Large intestine (tissue), 3 donors: ENCODE measurements around the gene TIMM29. TPM values are rescaled to one million over a fixed set of nuclear protein-coding genes. Genes with fewer than 3 reads are reported as not detected.

ENCODE experiments used
- DNase-seq, 2 donors: peaks; one replicate each; pipeline versions ENCODE4 v3.0.0 to v3.0.0-alpha.2; 2013
- H3K27ac ChIP-seq: one replicate; pipeline ENCODE4 v1.5.1; 2013; ENCODE audit warnings: low read length
- H3K27me3 ChIP-seq: 2 replicates; pipeline ENCODE4 v1.6.1; 2013; ENCODE audit warnings: low read length; ENCODE audit not compliant: control insufficient read depth, insufficient read depth
- H3K36me3 ChIP-seq: 2 replicates; pipeline ENCODE4 v1.6.1; 2013; ENCODE audit warnings: low read length; ENCODE audit not compliant: control insufficient read depth, insufficient read depth
- H3K4me1 ChIP-seq: one replicate; pipeline ENCODE4 v1.6.1; 2013; ENCODE audit warnings: low read length; ENCODE audit not compliant: control insufficient read depth, insufficient read depth
- H3K4me3 ChIP-seq: one replicate; pipeline ENCODE4 v1.5.1; 2013; ENCODE audit warnings: low read length
- H3K9me3 ChIP-seq: one replicate; pipeline ENCODE4 v1.6.1; 2013; ENCODE audit warnings: mild to moderate bottlenecking, low read depth, low read length, moderate library complexity; ENCODE audit not compliant: control insufficient read depth
- WGBS: methylation state at CpG from one replicate; pipeline ENCODE4 v1.1.5; 2013; ENCODE audit warnings: low lambda C conversion rate; ENCODE audit not compliant: insufficient coverage; 5-methylcytosine and 5-hydroxymethylcytosine counted together
- polyA plus RNA-seq: library from polyadenylated mRNA; unstranded; fragments of 120-200 nt; gene quantifications from one replicate; pipeline ENCODE4 v1.2.1, GENCODE V29; 2013

The TIMM29 gene
- polyA plus RNA-seq, 1 donor = 21.4 TPM

- 76% methylated on average over 3 of the region's 43 CpGs for WGBS
- Histone ChIP-seq H3K4me3 (no peak overlapping the region), H3K36me3 (peaks cover 80% of the 10 kb centered on the region), H3K27me3 (no peaks in the 10 kb centered on the region), H3K4me1 (no peaks in the 10 kb centered on the region), H3K27ac (no peak overlapping the region), H3K9me3 (no peaks in the 10 kb centered on the region)
- DNase-seq = no peak
Observed at GRCh38 chr19:10921199-10921909, 7.3 kb upstream of the TIMM29 start.

GRCh38 chr19:10921910-10922637 lies 6.5 kb upstream of the TIMM29 start:
- Histone ChIP-seq H3K4me1 (no peaks in the 10 kb centered on the region), H3K9me3 (no peaks in the 10 kb centered on the region), H3K27ac (no peak overlapping the region), H3K36me3 (peaks cover 75% of the 10 kb centered on the region), H3K4me3 (no peak overlapping the region), H3K27me3 (no peaks in the 10 kb centered on the region)
- WGBS = 100% methylated on average over 1 of the region's 33 CpGs
- DNase-seq = no peak

- Histone ChIP-seq H3K4me3 (no peak overlapping the region), H3K36me3 (peaks cover 77% of the 10 kb centered on the region)
- 80% methylated on average over 2 of the region's 13 CpGs for WGBS
Observed at GRCh38 chr19:10922638-10923014, 6.0 kb upstream of the TIMM29 start.

DNA sequence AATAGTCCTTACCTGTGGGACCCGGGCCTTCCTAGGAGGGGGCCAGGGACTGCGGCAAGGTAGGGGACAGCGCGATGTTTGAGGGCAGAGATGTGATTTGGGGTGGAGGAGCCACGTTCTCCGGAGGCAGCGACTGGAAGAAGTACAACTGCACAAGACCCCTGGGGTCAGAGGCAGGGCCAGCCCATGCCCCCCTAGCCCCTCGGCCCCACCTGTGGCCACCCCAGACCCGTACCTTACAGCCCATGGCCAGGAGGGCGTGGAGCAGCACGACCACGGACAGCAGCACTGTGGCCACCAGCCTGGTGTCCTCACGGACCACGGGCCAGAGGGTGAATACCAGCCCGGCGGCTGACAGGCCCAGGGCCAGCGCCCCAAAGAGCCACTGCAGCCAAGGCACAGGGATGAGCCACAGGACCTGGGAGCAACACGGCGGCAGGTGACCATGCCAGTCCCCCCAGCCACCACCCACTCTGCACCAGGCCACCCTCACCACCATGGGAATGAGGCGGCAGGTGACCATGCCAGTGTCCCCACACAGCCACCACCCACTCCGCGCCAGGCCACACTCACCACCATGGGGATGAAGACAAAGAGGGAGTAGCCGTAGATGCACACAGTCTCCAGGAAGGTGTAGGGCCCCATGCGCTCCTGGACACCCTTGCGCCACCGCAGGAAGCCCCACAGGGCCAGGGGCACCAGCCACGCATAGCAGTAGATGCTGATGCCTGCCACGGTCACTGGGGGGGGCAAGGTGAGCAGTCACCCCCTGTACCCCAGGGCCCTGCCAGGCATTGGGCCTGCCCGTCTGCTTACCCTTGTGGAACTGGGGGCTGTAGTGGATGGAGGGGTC lies 5.1 kb upstream of the TIMM29 start:
- H3K4me1 ChIP-seq = peaks cover 8% of the 10 kb centered on the region
- H3K27ac ChIP-seq = no peak overlapping the region
- H3K4me3 ChIP-seq = no peak overlapping the region
- peaks cover 71% of the 10 kb centered on the region for H3K36me3 ChIP-seq
- no CpG with 5 or more reads among the region's 29 CpGs for WGBS
- H3K9me3 ChIP-seq = no peaks in the 10 kb centered on the region
- DNase-seq = no peak
- H3K27me3 ChIP-seq = no peaks in the 10 kb centered on the region

More at GRCh38 chr19:10922638-10923014, 6.0 kb upstream of the TIMM29 start:
- no peaks in the 10 kb centered on the region for H3K27me3 ChIP-seq
- no peak for DNase-seq
- H3K9me3 ChIP-seq = no peaks in the 10 kb centered on the region
- H3K4me1 ChIP-seq = peaks cover 5% of the 10 kb centered on the region
- no peak overlapping the region for H3K27ac ChIP-seq

- peaks cover 60% of the 10 kb centered on the region for H3K36me3 ChIP-seq
- H3K4me1 ChIP-seq = peaks cover 9% of the 10 kb centered on the region
- H3K9me3 ChIP-seq = no peaks in the 10 kb centered on the region
- DNase-seq = no peak
- no peaks in the 10 kb centered on the region for H3K27me3 ChIP-seq
- 83% methylated on average over 1 of the region's 13 CpGs for WGBS
- H3K27ac ChIP-seq = no peak overlapping the region
- H3K4me3 ChIP-seq = no peak overlapping the region
Observed at GRCh38 chr19:10924597-10924996, 4.0 kb upstream of the TIMM29 start.

DNA sequence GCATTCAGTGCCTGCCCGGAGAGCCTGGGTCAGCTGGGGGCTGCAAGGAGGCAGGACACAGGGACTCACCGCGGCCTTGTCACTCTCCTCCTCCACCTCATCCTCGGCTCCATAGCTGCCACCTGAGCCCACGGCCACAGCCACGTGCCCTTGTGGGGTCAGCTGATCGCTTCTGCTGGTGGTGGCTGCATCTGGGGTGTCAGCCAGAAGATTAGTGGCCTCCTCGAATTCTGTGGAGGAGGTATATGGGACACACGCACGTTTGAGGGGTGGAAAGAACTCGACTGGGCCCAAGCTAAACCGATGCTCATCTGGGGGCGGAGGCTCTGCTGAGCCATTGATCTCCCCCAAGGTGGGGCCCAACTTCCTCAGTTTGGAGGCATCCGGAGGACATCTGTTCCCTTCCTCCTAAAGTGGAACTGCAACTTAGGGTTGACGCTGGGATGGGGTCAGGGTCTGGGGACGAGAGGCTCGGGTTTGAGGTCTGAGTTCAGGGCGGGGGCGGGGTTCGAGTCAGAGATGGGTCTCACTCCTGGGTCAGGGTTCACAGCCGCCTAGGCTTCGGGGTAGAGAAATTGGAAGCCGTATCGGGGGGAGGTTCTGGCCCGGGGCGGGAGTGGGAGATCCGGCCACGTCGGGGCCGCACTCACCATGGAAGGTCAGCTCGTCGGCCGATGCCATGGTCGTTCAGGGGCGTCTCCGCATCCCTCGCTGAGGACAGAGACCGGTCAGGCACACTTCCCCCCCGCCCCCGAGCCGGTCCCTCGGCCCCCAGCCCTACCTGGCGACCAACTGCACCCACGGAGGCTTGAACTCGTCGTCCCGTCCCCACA lies 665 bp upstream of the TIMM29 start:
- no peaks in the 10 kb centered on the region for H3K27me3 ChIP-seq
- peaks cover 34% of the 10 kb centered on the region for H3K36me3 ChIP-seq
- peaks cover 22% of the 10 kb centered on the region for H3K4me1 ChIP-seq
- no CpG with 5 or more reads among the region's 47 CpGs for WGBS
- no peaks in the 10 kb centered on the region for H3K9me3 ChIP-seq
- peak overlapping the region; percentile 86 for H3K4me3 ChIP-seq
- H3K27ac ChIP-seq = no peak overlapping the region
- peak in 1 of 2 donors; percentile 37 for DNase-seq

DNA sequence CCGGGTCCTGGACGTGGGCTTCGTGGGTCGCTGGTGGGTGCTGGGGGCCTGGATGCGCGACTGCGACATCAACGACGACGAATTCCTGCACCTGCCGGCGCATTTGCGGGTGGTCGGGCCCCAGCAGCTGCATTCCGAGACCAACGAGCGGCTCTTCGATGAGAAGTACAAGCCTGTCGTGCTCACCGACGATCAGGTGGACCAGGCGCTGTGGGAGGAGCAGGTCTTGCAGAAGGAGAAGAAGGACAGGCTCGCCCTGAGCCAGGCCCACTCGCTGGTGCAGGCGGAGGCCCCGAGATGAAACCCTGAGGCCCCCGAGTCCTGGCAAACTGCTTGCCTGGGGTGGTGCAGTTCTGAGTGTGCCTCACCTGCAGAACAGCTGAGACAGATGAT lies 787 bp downstream of the TIMM29 start:
- Histone ChIP-seq H3K9me3 (no peaks in the 10 kb centered on the region), H3K27me3 (no peaks in the 10 kb centered on the region), H3K4me1 (peaks cover 22% of the 10 kb centered on the region), H3K4me3 (peak overlapping the region; percentile 86), H3K36me3 (peaks cover 20% of the 10 kb centered on the region), H3K27ac (peak overlapping the region; percentile 62)
- no CpG with 5 or more reads among the region's 27 CpGs for WGBS
- peak in 1 of 2 donors; percentile 24 for DNase-seq

DNA sequence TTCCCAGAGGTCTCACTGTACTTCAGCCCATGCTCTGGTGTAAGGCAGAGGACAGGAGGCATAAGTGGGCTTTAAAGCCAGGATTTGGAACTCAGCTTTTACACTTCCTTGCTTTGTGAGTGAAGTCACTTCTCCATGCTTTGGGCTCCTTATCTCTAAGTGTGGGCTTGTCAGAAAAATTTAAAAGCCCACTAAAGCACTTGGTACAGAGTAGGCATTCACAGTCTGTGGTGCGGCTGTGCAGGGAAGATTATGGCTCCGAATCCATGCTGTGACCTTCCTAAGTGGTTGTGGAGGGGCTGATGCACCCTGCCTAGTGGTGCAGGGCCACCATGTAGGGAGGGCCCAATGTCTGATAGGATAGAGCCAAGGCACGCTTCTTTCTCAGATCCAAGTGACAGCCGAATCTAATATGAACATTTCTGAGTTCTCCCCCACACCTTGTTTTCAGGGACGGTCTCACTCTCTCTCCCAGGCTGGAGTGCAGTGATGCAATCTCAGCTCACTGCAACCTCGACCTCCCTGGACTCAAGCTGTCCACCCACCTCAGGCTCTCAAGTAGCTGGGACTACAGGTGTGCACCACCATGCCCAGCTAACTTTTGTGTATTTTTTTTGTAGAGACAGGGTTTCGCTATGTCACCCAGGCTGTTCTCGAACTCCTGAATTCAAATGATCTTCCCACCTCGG lies 6.9 kb downstream of the TIMM29 start:
- no peak for DNase-seq
- Histone ChIP-seq H3K36me3 (peaks cover 3% of the 10 kb centered on the region), H3K27ac (no peak overlapping the region), H3K9me3 (no peaks in the 10 kb centered on the region), H3K4me3 (no peak overlapping the region), H3K4me1 (peaks cover 12% of the 10 kb centered on the region), H3K27me3 (no peaks in the 10 kb centered on the region)
- WGBS = no CpG with 5 or more reads among the region's 9 CpGs

DNA sequence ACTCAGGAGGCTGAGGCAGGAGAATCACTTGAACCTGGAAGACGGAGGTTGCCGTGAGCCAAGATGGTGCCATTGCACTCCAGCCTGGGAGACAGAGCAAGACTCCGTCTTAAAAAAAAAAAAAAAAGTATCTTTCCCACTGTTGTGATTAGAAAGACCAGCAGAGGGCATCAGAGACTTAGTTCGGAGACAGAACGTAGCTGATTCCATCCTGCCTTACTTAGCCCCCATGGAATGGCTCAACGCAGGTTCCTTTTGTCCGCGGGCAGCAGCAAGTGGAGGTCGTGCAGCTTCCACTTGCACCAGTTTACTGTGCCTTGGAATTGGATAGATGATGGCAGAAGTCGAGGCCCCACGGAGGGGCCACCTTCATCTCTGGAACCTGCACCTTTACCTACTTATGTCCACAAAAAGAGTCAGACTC lies 8.1 kb downstream of the TIMM29 start:
- H3K27ac ChIP-seq = no peak overlapping the region
- WGBS = 0% methylated on average over 2 of the region's 11 CpGs
- no peaks in the 10 kb centered on the region for H3K9me3 ChIP-seq

More for the DNA sequence above, 8.1 kb downstream of the TIMM29 start:
- peaks cover 3% of the 10 kb centered on the region for H3K36me3 ChIP-seq
- H3K27me3 ChIP-seq = no peaks in the 10 kb centered on the region
- H3K4me1 ChIP-seq = peaks cover 8% of the 10 kb centered on the region
- peak; percentile 65 to 74 for DNase-seq
- no peak overlapping the region for H3K4me3 ChIP-seq
